CD4-positive, alpha-beta T cell treated with Interferon alpha-2 for 1 hour (primary cell): ENCODE data around the gene CTR9.
"Not testable (repeated sequence)": the region's sequence is repeated elsewhere in the genome, so short reads cannot be mapped to it uniquely, and the experiment has no call there.

Experiments
- DNase-seq, 2 donors: peaks; one replicate each; pipeline ENCODE4 v3.0.0-alpha.2; 2020 to 2022

Gene CTR9

GRCh38 chr11:10785146-10785474 lies 34.1 kb downstream of the CTR9 start:
- DNase-seq = no peak

GRCh38 chr11:10786451-10786850 lies 35.4 kb downstream of the CTR9 start:
- no peak for DNase-seq

GRCh38 chr11:10792385-10793068 lies 41.5 kb downstream of the CTR9 start:
- DNase-seq = peak; percentile 79 to 83

GRCh38 chr11:10793470-10794255 lies 42.6 kb downstream of the CTR9 start:
- DNase-seq = no peak

- no peak for DNase-seq
Observed at GRCh38 chr11:10796191-10796590, 45.1 kb downstream of the CTR9 start.

- DNase-seq = peak in 1 of 2 donors; percentile 39
Observed at GRCh38 chr11:10797001-10797400, 46.0 kb downstream of the CTR9 start.

GRCh38 chr11:10797531-10797930 lies 46.5 kb downstream of the CTR9 start:
- DNase-seq = no peak

- no peak for DNase-seq
Observed at GRCh38 chr11:10798330-10798928, 47.4 kb downstream of the CTR9 start.

- DNase-seq = peak in 1 of 2 donors; percentile 33
Observed at GRCh38 chr11:10800292-10800691, 49.2 kb downstream of the CTR9 start.

- no peak for DNase-seq
Observed at GRCh38 chr11:10803676-10804075, 52.6 kb downstream of the CTR9 start.

- DNase-seq = no peak
Observed at GRCh38 chr11:10805741-10806140, 54.7 kb downstream of the CTR9 start.

- DNase-seq = no peak
Observed at GRCh38 chr11:10806206-10806605, 55.2 kb downstream of the CTR9 start.

GRCh38 chr11:10807493-10808234 lies 56.6 kb downstream of the CTR9 start:
- peak; percentile 30 to 53 for DNase-seq

GRCh38 chr11:10808235-10808552 lies 57.1 kb downstream of the CTR9 start:
- DNase-seq = no peak

GRCh38 chr11:10808553-10809372 lies 57.7 kb downstream of the CTR9 start, which contains the start of gene EIF4G2:
TSS of gene EIF4G2 (minus strand) at chr11:10808926.
- peak; percentile 98 to 99 for DNase-seq

- DNase-seq = peak; percentile 17 to 47
Observed at GRCh38 chr11:10809373-10810160, 58.5 kb downstream of the CTR9 start.

GRCh38 chr11:10813945-10814344 lies 62.9 kb downstream of the CTR9 start:
- no peak for DNase-seq

- no peak for DNase-seq
Observed at GRCh38 chr11:10818594-10818993, 67.5 kb downstream of the CTR9 start.

GRCh38 chr11:10822491-10822890 lies 71.4 kb downstream of the CTR9 start:
- not testable (repeated sequence) for DNase-seq

GRCh38 chr11:10823152-10823579 lies 72.1 kb downstream of the CTR9 start:
- DNase-seq = no peak

GRCh38 chr11:10824888-10825287 lies 73.8 kb downstream of the CTR9 start:
- peak in 1 of 2 donors; percentile 4 for DNase-seq

- DNase-seq = no peak
Observed at GRCh38 chr11:10828402-10828801, 77.4 kb downstream of the CTR9 start.
